Retinal pigment epithelial cell (primary cell): ENCODE results near the gene ABCA3.

ENCODE experiments used
- DNase-seq: peaks from one replicate; pipeline ENCODE4 v3.0.0-alpha.2; 2010; ENCODE audit warnings: low read depth
- H3K4me3 ChIP-seq: 2 replicates; pipeline ENCODE4 v1.5.1; 2011; ENCODE audit warnings: mild to moderate bottlenecking, low read length, control low read depth, moderate library complexity
- CTCF ChIP-seq: conservative IDR thresholded peaks from 2 replicates; pipeline ENCODE4 v1.5.1; 2011; ENCODE audit warnings: low read depth, low read length, control low read depth, inconsistent platforms

ABCA3 gene

GRCh38 chr16:2231016-2231931, 109.3 kb downstream of the ABCA3 start:
- H3K4me3 ChIP-seq = no peak overlapping the region
- no peak for DNase-seq
- TF ChIP-seq CTCF = no peak

- no peak overlapping the region for H3K4me3 ChIP-seq
- no peak for TF ChIP-seq CTCF
- no peak for DNase-seq
These were observed 110.2 kb downstream of the ABCA3 start for GRCh38 chr16:2230376-2230775.

GRCh38 chr16:2229632-2230250, 110.8 kb downstream of the ABCA3 start:
- no peak overlapping the region for H3K4me3 ChIP-seq
- no peak for DNase-seq
- TF ChIP-seq CTCF = no peak

- no peak overlapping the region for H3K4me3 ChIP-seq
- TF ChIP-seq CTCF = no peak
- no peak for DNase-seq
These were observed 111.4 kb downstream of the ABCA3 start for GRCh38 chr16:2229091-2229490.

- no peak overlapping the region for H3K4me3 ChIP-seq
- no peak for TF ChIP-seq CTCF
- no peak for DNase-seq
These were observed 112.2 kb downstream of the ABCA3 start for GRCh38 chr16:2228161-2228824.

- TF ChIP-seq CTCF = no peak
- H3K4me3 ChIP-seq = no peak overlapping the region
- DNase-seq = no peak
These were observed 113.6 kb downstream of the ABCA3 start for GRCh38 chr16:2226918-2227317.
